GM13977 (cell line): ENCODE results near the gene FERMT3.

Experiments
- DNase-seq: peaks from one replicate; pipeline ENCODE4 v3.0.0; 2012; ENCODE audit warnings: low spot score
- CTCF ChIP-seq: IDR thresholded peaks from 2 replicates; pipeline ENCODE4 v1.5.1; 2012; ENCODE audit warnings: mild to moderate bottlenecking, control low read depth; ENCODE audit not compliant: insufficient read depth; ENCODE audit errors: extremely low read depth, missing control alignments
- in situ Hi-C: fragments of 300-500 bp; cut with MboI; formaldehyde crosslinking; loops from one replicate; pipeline ENCODE4 v1.12.0; 2022; ENCODE audit warnings: low sequenced_read_pairs, low pct_unique_long_range_greater_than_20kb, mixed read lengths, inconsistent platforms; ENCODE audit not compliant: unreplicated experiment

Gene FERMT3

DNA sequence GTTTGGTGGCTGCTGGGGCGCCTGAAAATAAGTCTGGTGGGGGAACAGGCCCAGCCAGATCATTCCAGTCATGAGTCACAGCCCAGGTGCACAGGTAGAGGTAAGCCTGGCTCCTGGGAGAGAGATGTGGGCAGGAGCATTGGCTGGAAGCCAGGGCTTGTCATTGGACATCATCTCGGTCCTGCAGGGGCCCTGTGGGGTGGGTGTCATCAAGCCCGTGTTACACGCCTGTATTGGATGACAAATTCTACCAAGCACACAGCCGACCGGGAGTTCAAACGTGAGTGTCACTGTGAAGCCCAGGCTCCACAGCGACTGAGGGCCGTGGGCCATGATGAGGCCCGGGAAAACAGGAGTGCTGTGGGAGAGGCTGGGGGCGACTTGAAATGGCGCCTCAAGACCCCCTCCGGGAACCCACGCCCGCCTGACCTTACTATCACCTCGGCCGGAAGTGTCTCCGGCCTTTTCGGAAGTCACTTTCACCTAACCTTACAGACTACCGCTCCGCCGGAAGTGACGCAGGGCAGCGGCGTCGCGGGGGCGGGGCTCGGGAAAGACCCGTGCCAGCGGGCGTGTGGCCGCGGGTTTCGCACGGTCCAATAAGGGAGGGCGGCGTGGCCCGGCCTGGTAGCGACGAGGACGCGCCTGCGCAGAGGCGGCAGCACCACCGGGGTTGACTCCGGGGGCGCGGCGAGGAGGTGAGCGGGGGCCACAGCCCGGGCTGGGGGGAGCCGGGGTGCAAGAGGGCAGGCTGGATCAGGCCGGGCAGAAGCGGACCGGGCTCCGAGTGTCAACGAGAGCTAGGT is 34.1 kb downstream of the FERMT3 start, which contains the start of gene FKBP2:
Gene FKBP2, plus strand, starts transcription at position 661 of the 806 bp plus-strand sequence. CDS start 1,293 bp downstream, outside the sequence.
- in situ Hi-C loops = no loop called here
- peak; percentile 96 for DNase-seq
- no peak for TF ChIP-seq CTCF

GRCh38 chr11:64241241-64241490 is 34.6 kb downstream of the FERMT3 start:
- TF ChIP-seq CTCF = no peak
- in situ Hi-C loops = no loop called here

GRCh38 chr11:64241491-64242374 is 35.2 kb downstream of the FERMT3 start:
- no peak for DNase-seq
- in situ Hi-C loops = no loop called here
- no peak for TF ChIP-seq CTCF

More at GRCh38 chr11:64241241-64241490, 34.6 kb downstream of the FERMT3 start:
- peak; percentile 98 for DNase-seq

GRCh38 chr11:64243236-64243854 is 36.8 kb downstream of the FERMT3 start:
- no peak for TF ChIP-seq CTCF
- in situ Hi-C loops = no loop called here
- no peak for DNase-seq

DNA sequence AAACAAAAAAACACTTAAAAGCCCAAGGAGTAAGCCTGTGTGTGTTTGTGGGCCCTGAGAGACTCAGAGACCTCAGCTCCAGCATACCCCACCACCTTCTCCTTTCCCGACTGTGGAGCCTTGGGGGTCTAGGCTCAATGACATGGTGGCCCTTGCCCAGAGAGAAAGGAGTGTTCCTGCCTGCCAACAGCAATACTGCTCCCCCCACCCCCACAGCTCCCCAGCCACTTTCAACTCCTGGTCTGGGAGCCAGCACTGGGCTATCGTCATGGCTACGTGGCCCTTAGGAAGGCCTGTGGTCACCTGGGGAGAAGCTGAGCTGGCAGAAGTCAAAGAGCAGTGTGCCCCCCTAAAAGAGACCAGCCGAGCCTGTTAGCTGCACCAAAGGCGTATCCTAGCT is 37.6 kb downstream of the FERMT3 start:
- TF ChIP-seq CTCF = no peak
- no peak for DNase-seq
- in situ Hi-C loops = no loop called here

DNA sequence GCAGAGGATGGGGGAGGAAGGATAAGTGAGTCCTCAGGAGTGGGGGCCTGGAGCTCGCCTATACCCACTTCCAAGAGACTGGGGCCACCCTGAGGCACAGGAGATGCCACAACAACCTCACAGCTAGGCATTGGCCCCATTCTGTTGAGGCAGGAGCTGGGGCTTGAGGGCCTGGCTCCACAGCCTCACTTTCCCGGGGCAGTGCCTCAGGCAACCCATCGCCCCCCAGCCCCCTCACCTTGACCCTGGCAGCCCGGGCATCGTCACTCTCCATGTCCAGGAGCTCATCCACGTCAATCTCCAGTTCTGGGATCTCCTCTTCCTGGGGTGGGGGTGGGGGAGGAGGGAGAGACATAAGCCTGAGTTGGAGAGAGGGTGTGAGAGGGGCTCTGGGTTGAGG is 38.4 kb downstream of the FERMT3 start:
- in situ Hi-C loops = no loop called here
- no peak for DNase-seq
- no peak for TF ChIP-seq CTCF
